B cell (primary cell): ENCODE results near the gene BMP3. TPM values are rescaled to one million over a fixed set of nuclear protein-coding genes. Genes with fewer than 3 reads are reported as not detected.

Source experiments
- ATAC-seq: fragments of 200-7000 bp; cut with Tn5 transposase; one replicate; pipeline ENCODE4 v1.10.0; 2021; ENCODE audit warnings: low read depth, mild to moderate bottlenecking, moderate number of reproducible peaks, moderate library complexity
- CTCF ChIA-PET: fragments of 350-600 bp; sonication (Branson Sonifier 250); formaldehyde crosslinking; loops from one replicate; lab custom pipeline; 2021; ENCODE audit warnings: antibody characterized with exemption, inconsistent platforms; lab: Charles Lee
- POLR2A ChIA-PET: fragments of 350-600 bp; sonication (Branson Sonifier 250); formaldehyde crosslinking; loops from one replicate; lab custom pipeline; 2021; ENCODE audit warnings: antibody characterized with exemption; lab: Charles Lee
- DNase-seq: peaks from one replicate; pipeline ENCODE4 v3.0.0; 2013
- H2AFZ ChIP-seq: 2 replicates; pipeline ENCODE4 v1.6.1; 2012; ENCODE audit warnings: mild to moderate bottlenecking, low read depth, low read length; ENCODE audit not compliant: insufficient read depth, poor library complexity, severe bottlenecking
- H3K27ac ChIP-seq, 2 donors: 1 replicate in 1 of 2; 2 replicates in 1 of 2; pipeline ENCODE4 v1.5.1; 2012 to 2013; ENCODE audit warnings: low read length in 2 of 2, mild to moderate bottlenecking in 2 of 2, moderate library complexity in 1 of 2
- H3K27me3 ChIP-seq, 4 experiments: fragments of 200-600 bp in 1 of 4; sonication (generic) in 1 of 4; replicated peaks in 1 of 4; 1 replicate in 2 of 4; 2 replicates in 2 of 4; pipeline versions ENCODE4 v1.6.1 to v1.7.0; 2013 to 2016; ENCODE audit warnings: low read length in 3 of 4, mild to moderate bottlenecking in 2 of 4, mixed read lengths in 1 of 4, moderate library complexity in 1 of 4; ENCODE audit not compliant: insufficient read depth in 4 of 4, control insufficient read depth in 3 of 4; ENCODE audit errors: control extremely low read depth in 1 of 4
- H3K36me3 ChIP-seq, 2 experiments: replicated peaks in 1 of 2; 1 replicate in 1 of 2; 2 replicates in 1 of 2; pipeline versions ENCODE4 v1.6.1 to v1.7.1; 2013; ENCODE audit warnings: low read length in 1 of 2; ENCODE audit not compliant: insufficient read depth in 2 of 2, control insufficient read depth in 1 of 2; ENCODE audit errors: control extremely low read depth in 1 of 2, extremely low read depth in 1 of 2
- H3K4me1 ChIP-seq, 2 donors: fragments of 200-600 bp in 1 of 2; sonication (generic) in 1 of 2; 1 replicate in 1 of 2; 2 replicates in 1 of 2; pipeline versions ENCODE4 v1.5.1 to v1.6.1; 2013 to 2017; ENCODE audit warnings: low read length in 2 of 2; ENCODE audit not compliant: control insufficient read depth in 2 of 2, insufficient read depth in 2 of 2
- H3K4me2 ChIP-seq: replicated peaks from 2 replicates; pipeline ENCODE3; 2012; ENCODE audit warnings: mild to moderate bottlenecking, low read depth, low read length; ENCODE audit not compliant: poor library complexity, severe bottlenecking
- H3K4me3 ChIP-seq, 5 experiments: fragments of 200-600 bp in 1 of 5; sonication (generic) in 1 of 5; 1 replicate in 3 of 5; 2 replicates in 2 of 5; pipeline versions ENCODE4 v1.5.1 to v1.7.0; 2011 to 2016; ENCODE audit warnings: low read length in 4 of 5, mild to moderate bottlenecking in 4 of 5, low read depth in 2 of 5, control low read depth in 1 of 5, moderate library complexity in 1 of 5; ENCODE audit not compliant: insufficient read depth in 1 of 5; ENCODE audit errors: control extremely low read depth in 1 of 5, extremely low read depth in 1 of 5
- H3K79me2 ChIP-seq: fragments of 200-600 bp; sonication (generic); one replicate; pipeline ENCODE4 v1.6.0; 2016; ENCODE audit warnings: low read length; ENCODE audit not compliant: control insufficient read depth, insufficient read depth
- H3K9ac ChIP-seq: fragments of 200-600 bp; sonication (generic); 2 replicates; pipeline ENCODE4 v1.6.1; 2017; ENCODE audit warnings: mild to moderate bottlenecking, low read length, moderate library complexity
- H3K9me3 ChIP-seq, 3 donors: one replicate each; pipeline versions ENCODE4 v1.6.1 to v1.7.1; 2013; ENCODE audit warnings: low read length in 2 of 3; ENCODE audit not compliant: control insufficient read depth in 2 of 3, insufficient read depth in 1 of 3; ENCODE audit errors: control extremely low read depth in 1 of 3
- H4K20me1 ChIP-seq: 2 replicates; pipeline ENCODE4 v1.6.0; 2012; ENCODE audit warnings: mild to moderate bottlenecking, low read length; ENCODE audit not compliant: insufficient read depth, control insufficient read depth, poor library complexity, severe bottlenecking
- H3K27ac Mint-ChIP-seq: one replicate; pipeline ENCODE4 v1.8.0; 2021; ENCODE audit warnings: mixed read lengths
- H3K27me3 Mint-ChIP-seq: one replicate; pipeline ENCODE4 v1.8.0; 2021; ENCODE audit warnings: mixed read lengths
- H3K4me1 Mint-ChIP-seq: one replicate; pipeline ENCODE4 v1.8.0; 2021; ENCODE audit warnings: mixed read lengths
- H3K4me3 Mint-ChIP-seq: one replicate; pipeline ENCODE4 v1.8.0; 2021; ENCODE audit warnings: mixed read lengths
- H3K9me3 Mint-ChIP-seq: one replicate; pipeline ENCODE4 v1.8.0; 2022; ENCODE audit warnings: mixed read lengths; ENCODE audit not compliant: insufficient read depth
- CTCF ChIP-seq: fragments of 200-600 bp; IDR thresholded peaks from one replicate; pipeline ENCODE4 v1.8.0; 2022; ENCODE audit warnings: antibody characterized with exemption, mild to moderate bottlenecking
- EZH2 ChIP-seq: IDR thresholded peaks from 2 replicates; pipeline ENCODE4 v1.6.1; 2012; ENCODE audit warnings: borderline replicate concordance, low read depth, mild to moderate bottlenecking, moderate library complexity, low read length; ENCODE audit not compliant: insufficient read depth, poor library complexity, severe bottlenecking
- WGBS: methylation state at CpG from one replicate; pipeline ENCODE4 v1.1.5; 2013; ENCODE audit warnings: missing lambda C conversion rate; ENCODE audit not compliant: insufficient coverage; 5-methylcytosine and 5-hydroxymethylcytosine counted together
- intact Hi-C: fragments of 100-400 bp; cut with micrococcal nuclease; formaldehyde crosslinking; loops from one replicate; pipeline ENCODE4 v1.10.0; 2022
- polyA plus RNA-seq: library from polyadenylated mRNA; depleted of rRNA; stranded (reverse); fragments of >200 nt; gene quantifications from 2 replicates; pipeline ENCODE4 v1.2.3, GENCODE V29; 2012
- total RNA-seq, 2 donors: library from RNA; stranded (reverse); fragments of 120-200 nt in 1 of 2; gene quantifications; 1 replicate in 1 of 2; 2 replicates in 1 of 2; pipeline versions ENCODE4 v1.2.3 to v1.2.4, GENCODE V29; 2013 to 2022

The BMP3 gene
- total and polyA plus RNA-seq, 2 donors (not counting 1 experiment from before 2014, with no cell fraction given): 0.49 to 0.57 TPM

- H3K27me3 Mint-ChIP-seq: peaks cover 10% of the 10 kb centered on the region
- Histone ChIP-seq H3K36me3 (no peaks in the 10 kb centered on the region), H3K9ac (no peak overlapping the region), H2AFZ (no peak overlapping the region), H3K9me3 (no peaks in the 10 kb centered on the region), H3K79me2 (no peaks in the 10 kb centered on the region), H3K27ac (no peak overlapping the region), H3K4me1 (no peaks in the 10 kb centered on the region), H3K4me2 (no peak overlapping the region), H3K27me3 (peaks cover 0 to 10% (median 2%) of the 10 kb centered on the region in 4 experiments), H4K20me1 (no peaks in the 10 kb centered on the region), H3K4me3 (no peak overlapping the region)
- no peak for ATAC-seq
- no peak for TF ChIP-seq EZH2
- no peak for TF ChIP-seq CTCF
- ChIA-PET CTCF (interaction anchor here (1.4 kb wide), 1 partner anchor 29 kb away, joined by 3 read pairs; no protein-coding TSS in a partner anchor), POLR2A (no interaction called here)
- 100% methylated on average over 1 of the region's 1 CpG for WGBS
- no peaks in the 10 kb centered on the region for H3K4me1 Mint-ChIP-seq
- no peaks in the 10 kb centered on the region for H3K9me3 Mint-ChIP-seq
- H3K27ac Mint-ChIP-seq: no peak overlapping the region
- DNase-seq: no peak
- no peak overlapping the region for H3K4me3 Mint-ChIP-seq
- intact Hi-C loops: no loop called here
These were observed 11.5 kb upstream of the BMP3 start for GRCh38 chr4:81019006-81019405.

- H3K4me1 Mint-ChIP-seq: no peaks in the 10 kb centered on the region
- no peak for TF ChIP-seq CTCF
- no peak for TF ChIP-seq EZH2
- H3K27ac ChIP-seq: no peak overlapping the region
These were observed 9.2 kb upstream of the BMP3 start for GRCh38 chr4:81021142-81021944.

More at GRCh38 chr4:81021142-81021944, 9.2 kb upstream of the BMP3 start:
- intact Hi-C loops: no loop called here
- Mint-ChIP-seq H3K27ac (no peak overlapping the region), H3K27me3 (peaks cover 24% of the 10 kb centered on the region), H3K4me3 (no peak overlapping the region), H3K9me3 (no peaks in the 10 kb centered on the region)
- H3K79me2 ChIP-seq: no peaks in the 10 kb centered on the region
- DNase-seq (no peak), ATAC-seq (no peak)
- POLR2A ChIA-PET: no interaction called here
- CTCF ChIA-PET: interaction anchor here (0.8 to 2.3 kb wide), 3 partner anchors 16 to 655 kb away, joined by 3 to 9 read pairs (median 4); no protein-coding TSS in a partner anchor
- H3K9ac ChIP-seq: no peak overlapping the region
- no peak overlapping the region for H3K4me2 ChIP-seq
- peaks cover 0 to 23% (median 4%) of the 10 kb centered on the region in 4 experiments for H3K27me3 ChIP-seq
- 100% methylated on average over 1 of the region's 5 CpGs for WGBS
- no peak overlapping the region for H3K4me3 ChIP-seq
- no peaks in the 10 kb centered on the region for H4K20me1 ChIP-seq
- H2AFZ ChIP-seq: no peak overlapping the region
- no peaks in the 10 kb centered on the region for H3K9me3 ChIP-seq
- no peaks in the 10 kb centered on the region for H3K4me1 ChIP-seq
- no peaks in the 10 kb centered on the region for H3K36me3 ChIP-seq
